ENCODE measurements around the gene SPOCK1.
"Not testable (repeated sequence)": the region's sequence is repeated elsewhere in the genome, so short reads cannot be mapped to it uniquely, and the experiment has no call there.

SPOCK1 gene

DNA sequence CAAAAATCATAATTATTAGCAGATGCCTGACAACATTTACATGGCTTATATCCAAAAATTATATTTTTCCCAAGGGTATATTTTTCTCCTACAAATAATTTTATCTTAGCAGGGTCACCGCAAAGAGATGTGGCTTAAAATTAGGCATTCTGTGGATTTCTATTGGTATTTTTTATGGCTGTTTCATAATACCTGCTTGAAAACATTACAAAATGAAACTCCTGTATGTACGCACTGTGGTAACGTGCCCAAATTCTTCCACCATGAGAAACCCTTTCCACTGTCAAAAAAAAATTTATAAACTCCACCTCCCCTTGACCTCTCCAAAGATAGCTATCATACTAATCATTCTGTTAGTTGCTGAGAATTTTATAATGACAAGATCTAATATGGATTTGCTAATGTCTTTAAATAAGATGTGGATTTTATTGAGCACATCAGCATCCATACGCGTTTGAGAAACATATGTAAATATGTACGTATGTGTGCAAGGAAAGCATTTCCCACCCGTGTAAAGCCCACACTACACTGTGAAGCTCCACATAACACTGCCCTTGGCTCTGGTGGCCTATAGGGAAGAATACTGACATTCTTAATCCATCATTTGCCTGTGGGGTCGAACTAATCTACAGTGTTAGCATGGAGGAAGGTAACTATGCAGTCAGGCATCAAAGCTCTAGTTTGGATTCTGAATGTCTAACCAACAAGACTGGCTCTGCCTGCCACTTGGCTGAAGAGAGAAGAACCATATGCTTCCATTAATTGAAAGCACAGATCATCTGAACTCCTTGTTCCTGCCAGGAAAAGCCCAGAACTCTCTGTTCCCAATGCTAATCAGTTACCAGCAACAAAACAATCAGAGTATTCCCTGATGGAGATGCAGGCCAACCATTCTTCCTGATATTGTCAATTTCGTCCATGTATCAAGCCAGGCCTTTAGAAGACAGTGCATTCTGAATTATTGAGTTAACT is 244.7 kb downstream of the SPOCK1 start:
- DNase-seq, result no peak

DNA sequence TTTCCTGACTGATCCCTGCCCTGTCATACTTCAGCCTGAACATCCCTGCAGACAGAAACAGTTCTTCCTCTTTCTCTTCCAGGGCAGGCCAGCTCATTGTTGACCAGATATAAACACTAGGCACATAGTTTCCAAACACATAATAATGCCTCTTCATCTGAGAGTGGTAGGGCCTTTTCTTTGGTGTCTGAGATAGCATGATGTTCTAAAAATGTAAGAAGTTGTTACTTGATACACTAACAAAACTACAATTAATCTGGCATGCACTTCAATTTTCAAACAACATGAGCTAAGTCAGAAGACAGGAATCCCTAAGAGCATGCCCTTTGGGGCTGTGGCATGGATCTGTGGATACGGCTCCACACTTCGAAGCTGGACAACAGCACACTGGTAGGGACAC is 246.6 kb downstream of the SPOCK1 start:
- DNase-seq, result no peak

DNA sequence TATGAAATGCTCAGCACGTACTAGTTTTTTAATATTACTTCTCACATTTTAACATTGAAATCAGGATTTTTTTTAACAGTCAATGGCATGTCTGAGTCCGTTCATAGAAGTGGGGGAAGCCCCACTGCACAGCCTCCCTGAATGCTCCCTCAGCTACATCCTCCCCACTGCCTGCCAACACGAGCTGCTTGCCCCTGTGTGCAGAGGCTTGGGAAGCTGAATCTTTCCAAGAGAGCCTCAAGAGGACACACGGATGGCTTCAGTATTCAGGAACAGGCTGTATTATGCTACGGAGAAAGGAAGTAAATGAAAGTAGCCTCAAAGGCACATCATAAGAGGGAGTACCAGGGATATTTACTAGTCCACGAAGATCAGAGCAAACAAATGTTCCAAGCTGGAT is 248.7 kb downstream of the SPOCK1 start:
- DNase-seq, result no peak

DNA sequence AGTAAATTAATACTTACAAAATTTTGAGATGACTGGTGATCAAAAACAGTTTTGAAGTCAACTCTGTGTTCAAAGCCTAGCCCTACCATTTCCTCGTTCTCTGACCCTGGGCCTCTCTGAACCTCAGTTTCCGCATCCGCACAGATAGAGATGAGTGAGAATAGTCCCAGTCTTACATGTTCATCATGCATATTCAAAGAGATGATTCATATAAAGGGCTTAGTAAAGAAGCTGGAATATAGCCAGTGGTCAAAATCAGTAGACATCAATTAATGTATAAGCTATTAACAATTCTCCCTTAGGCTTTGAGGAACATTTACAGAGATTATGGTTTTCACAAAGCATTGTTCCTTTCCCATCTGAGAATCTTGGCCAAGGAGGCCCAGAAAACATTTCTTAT is 250.6 kb downstream of the SPOCK1 start:
- no peak for DNase-seq

DNA sequence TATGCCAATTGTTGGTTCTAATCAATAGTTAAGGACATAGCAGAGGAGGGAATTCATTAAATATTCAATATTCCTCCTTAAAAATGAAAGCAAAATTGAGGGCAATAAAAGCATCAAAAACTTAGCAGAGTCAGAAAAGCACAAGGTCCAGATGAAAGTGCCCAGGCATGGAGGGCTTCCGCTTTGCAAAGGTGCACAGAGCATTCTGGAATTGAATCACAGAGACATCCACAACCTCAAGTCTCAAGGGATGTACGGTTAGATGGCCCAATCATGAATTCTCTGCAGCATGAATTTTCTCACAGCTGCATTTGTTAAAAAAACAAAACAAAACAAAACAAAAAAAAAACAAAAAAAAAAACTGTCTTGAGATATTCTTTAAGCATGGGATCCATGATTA is 253.7 kb downstream of the SPOCK1 start:
- DNase-seq, result no peak

DNA sequence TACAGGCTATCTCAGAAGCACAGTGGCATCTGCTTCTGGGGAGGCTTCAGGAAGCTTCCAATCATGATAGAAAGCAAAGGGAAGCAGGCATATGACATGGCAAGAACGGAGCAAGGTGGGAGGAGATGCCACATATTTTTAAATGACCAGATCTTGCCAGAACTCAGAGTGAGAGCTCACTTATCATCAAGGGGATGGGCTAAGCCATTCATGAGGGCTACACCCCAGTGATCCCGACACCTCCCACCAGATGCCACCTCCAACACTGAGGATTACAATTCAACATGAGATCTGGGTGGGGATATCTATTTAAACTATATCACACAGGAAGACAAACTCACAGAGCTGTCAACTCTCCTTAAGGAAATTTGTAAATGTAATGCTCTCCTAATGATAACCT is 258.8 kb downstream of the SPOCK1 start:
- DNase-seq, result no peak

DNA sequence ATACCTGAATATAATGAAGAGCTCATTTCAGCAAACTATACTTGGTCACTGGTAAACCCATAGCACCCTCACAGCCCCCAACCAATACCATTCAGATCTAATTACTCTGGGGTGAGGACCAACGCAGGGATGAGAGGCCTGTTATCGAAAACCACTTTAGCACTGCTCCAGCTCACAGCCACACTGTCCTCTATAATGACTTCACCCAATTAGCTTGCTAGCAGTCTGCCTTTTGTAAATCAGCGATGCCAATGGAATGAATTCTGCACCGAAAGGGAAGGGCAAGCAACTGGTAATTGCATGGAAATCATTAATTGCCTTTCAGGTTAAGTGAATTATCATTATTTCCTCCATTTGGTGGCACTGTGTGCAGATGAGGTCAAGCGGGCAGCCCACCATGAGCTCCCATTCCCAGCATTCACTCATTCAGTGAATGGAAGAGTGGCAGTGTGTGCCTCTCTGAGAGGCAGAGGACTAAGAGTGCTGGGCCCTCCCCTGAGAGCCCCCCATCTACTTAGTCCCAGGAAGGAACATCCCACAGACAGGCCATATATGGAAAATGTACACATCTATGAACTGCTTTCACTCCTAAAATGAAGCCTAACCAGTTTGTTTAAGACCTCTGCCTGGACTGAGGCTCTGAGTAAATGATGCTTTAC is 262.1 kb downstream of the SPOCK1 start:
- no peak for DNase-seq

DNA sequence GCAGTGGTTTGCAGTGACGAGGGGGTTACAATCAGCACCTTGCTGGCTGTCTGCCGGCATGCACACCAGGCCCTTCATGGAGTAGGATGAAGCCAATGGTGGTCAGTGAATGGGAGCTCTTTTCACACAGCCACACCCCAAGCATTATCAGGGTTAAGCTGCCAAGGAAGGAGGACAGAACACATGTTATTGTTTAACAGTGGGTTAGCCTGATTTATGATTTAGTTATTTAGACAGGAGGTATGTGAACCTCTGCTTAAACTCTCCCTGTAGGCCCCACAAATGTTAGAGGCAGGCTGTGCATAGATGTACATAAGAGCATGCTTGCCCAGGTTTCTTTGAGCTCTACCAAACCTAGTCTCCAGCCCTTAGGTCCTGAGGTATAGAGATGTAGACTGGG is 262.9 kb downstream of the SPOCK1 start:
- DNase-seq, result no peak

DNA sequence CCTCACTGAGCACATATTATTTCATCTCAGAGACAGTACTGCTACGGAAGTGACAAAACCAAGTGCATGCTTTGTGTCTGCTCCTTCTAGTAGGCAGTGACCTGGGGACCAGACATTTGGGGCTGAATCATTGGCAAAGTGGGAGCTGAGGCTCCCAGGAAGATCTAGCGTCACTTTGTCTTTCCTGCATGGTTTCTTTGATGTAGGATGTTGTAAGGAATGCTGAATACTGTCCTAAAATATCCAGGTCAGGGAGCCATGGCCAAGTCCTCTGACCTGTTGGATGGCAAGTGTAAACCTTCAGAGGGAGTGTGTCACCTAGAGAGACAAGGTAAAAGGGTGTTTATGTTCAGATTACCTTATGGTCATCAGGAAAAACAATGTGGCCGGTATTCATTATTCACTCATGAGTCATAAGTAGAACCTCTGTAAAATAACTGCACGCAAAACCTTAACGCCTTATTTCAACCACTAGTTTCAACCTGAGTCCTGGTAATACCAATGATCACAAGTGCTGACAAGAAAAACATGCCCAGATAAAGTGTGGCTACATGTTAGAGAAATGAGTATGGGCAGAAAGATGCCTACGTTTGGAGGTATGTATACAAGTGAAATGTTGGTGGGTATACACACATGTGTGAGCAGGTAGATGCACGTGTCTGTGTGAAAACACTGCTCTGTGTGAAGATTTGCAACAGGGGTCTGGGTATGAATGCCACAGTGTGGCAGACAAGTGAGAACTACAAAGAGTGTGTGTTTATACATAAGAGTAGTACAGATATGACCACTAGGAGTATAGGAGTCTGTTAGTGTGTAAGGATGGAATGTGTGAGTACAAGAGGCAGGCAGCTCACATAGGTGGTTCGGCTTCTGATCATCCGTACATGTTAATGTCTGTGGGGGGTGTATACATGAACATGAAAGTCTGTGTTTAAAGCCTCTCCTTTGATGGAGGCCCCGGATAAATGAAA is 263.9 kb downstream of the SPOCK1 start:
- no peak for DNase-seq

DNA sequence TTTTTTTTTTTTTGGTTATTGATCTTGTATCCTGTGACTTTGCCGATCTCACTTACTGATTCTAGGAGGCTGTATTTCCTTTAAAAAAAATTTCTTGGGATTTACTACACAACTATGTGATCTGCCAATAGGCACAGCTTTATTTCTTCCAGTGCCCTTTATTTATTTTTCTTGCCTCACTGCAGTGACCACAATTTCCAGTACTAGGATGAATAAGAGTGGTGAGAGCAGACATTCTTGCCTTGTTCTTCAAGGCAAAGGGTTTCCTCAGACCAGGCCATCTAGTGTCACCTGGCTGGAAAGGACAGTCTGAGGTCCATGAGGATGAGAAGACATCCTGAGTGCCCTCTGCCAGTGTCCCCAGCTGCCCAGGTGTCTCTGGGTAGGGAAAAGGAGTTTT is 265.4 kb downstream of the SPOCK1 start:
- no peak for DNase-seq

DNA sequence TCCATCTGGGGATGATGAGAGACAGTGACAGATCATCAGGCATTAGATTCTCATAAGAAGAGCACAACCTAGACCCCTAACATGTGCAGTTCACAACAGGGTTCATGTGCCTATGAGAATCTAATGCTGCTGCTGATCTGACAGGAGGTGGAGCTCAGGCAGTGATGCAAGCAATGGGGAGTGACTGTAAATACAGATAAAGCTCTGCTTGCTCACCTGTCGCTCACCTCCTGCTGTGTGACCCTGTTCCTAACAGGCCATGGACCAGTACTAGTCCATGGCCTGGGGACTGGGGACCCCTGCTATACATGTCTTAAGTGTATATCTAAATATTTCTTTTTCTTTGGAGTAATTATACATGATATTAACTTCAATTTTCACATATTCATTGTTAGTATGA is 265.8 kb downstream of the SPOCK1 start:
- not testable (repeated sequence) for DNase-seq

DNA sequence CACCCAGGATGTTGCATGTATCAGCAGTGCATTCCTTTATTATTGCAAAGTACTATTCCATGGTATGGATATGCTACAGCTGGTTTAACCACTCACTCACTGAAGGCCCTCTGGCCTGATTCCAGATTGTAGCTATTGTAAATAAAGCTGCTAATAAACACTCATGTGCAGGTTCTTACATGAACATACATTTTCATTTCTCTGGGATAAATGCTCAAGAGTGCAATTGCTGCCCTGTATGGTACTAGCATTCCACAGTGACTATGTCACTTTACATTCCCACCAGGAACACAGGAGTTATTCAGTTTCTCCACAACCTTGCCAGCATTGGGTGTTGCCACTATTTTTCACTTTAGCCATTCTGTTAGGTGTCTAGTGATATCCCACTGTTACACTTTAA is 267.6 kb downstream of the SPOCK1 start:
- no peak for DNase-seq

DNA sequence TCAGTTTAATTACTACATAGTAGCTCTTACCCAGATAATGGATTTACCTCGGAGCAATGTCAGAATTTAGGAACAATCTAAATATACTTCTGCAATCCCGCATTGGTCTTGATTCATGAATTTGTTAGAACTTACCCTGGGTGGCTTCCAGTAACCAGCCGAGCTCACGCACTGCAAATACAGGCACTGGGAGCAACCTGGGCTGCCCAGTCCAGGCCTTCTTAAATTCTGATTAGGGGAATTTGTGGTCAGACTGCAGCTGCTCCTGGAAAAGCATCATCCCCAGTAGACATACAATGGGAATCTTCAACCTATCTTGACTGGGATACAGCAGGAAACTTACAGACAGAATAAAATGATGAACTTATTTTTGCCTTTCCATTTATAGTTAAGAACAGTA is 270.3 kb downstream of the SPOCK1 start:
- DNase-seq, result no peak

DNA sequence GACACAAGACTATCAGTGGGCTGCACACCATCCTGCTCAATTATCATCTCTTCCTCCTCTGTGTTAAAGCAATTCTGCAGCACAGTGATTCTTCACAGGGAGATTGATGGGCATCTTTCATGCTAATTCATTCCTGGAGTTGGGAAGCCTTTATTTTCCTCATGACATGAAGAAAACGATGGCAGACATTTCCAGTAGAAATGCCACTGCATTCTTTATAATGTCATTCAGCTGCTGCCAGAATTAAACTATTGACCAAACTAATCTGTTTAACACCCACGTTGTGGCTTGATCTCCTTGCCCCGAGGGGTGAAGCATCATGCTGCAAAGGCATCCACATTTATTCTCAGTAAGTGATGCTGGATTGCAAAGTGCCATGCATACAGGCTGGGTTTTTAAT is 273.0 kb downstream of the SPOCK1 start:
- DNase-seq, result no peak

DNA sequence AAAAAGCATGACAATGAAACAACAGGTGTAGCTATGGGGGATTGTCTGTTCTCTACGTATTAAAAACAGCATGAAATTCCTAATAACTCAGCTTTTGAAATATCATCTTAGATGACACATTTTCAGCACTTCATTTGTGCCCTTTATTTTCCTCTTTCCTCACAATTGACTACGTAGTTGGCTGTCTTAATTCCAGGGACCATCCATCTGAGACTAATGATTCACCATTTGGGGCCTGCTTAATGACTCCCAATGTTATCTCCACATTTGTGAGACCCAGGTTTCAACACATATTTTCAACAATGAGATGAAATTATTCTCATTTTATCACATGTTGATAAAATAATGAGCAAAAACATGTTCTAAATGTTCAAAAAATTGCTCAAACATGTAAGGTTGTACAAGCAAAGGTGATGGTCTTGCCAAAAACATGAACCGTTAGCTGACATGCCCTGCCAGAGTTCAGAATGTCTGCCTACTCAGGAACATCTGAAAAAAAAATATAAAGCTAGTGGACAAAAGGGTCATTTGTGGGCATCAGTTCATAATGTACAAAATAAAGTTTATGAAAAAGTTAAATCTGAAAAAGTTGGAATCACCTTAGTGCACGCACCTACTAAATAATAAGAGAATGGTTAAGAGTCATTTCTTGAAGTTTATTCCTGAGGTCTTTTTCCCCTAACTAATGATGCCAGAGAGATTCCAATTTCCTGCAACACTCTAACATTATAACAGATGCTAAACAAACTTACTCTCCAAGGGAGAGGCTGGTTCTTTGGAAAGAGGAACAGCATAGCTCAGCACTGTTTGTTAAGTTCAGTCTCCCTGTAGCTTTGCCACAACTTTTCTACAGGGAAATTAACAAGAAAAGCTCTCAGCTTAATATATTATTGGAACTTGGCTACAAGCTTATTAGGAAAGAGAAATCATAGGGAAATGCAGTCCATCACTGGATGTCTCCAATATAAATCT is 275.5 kb downstream of the SPOCK1 start:
- DNase-seq, result no peak

DNA sequence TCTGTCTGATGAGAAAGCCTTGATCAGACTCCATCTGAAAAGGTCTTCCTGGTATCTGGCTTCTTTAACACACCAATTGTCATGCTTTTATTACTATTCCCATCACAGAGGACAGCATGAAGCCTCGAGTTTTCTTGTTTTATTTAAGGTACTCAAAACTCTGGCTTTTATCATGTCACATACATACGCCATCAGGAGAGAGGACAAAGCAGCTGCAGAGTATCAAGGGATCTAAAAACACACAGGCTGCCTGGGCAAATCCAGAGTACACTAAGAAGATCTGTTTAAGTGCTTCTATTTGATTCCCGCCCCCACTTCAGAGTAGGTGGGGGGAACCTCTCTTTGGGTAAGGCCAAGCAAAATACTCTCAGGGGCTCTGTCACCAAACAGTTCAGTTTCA is 277.2 kb downstream of the SPOCK1 start:
- no peak for DNase-seq

DNA sequence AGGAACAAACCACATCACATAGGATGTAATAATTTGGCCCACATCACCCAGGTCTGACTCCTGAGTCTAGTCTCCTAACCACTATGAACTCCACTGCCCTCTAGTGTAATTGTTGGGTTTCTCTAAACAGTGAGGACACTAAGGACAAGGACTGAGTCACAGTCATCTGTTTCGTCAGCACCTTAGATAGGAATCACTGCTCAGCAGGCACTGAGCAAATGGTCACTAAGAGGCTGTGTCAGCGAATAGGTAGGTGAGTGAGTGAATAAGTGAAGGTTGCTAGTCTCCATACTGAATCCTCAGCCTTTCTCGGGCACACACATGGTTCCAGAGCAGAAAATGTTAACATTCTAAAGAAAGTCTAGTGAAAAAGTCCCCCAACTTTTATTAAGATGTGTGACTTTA is 278.6 kb downstream of the SPOCK1 start:
- no peak for DNase-seq

DNA sequence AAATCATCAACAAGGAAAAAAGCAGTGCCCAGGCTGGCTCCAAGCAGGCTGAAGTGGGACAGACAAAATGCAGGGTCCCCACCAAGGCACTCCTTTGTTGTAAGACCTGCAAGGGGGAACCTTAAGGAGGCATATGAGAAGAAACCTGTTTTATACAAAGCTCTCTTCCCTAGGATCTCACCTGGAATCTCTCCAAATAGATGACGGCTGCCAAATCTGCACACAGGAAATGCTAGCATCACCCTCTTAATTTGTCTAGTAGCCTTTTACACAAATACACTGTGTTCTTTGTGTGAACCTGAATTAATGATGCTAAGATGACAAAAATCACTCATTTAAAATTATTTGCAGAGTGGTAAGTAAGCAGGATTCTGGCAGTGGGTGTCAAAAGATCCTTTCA is 280.2 kb downstream of the SPOCK1 start:
- no peak for DNase-seq

DNA sequence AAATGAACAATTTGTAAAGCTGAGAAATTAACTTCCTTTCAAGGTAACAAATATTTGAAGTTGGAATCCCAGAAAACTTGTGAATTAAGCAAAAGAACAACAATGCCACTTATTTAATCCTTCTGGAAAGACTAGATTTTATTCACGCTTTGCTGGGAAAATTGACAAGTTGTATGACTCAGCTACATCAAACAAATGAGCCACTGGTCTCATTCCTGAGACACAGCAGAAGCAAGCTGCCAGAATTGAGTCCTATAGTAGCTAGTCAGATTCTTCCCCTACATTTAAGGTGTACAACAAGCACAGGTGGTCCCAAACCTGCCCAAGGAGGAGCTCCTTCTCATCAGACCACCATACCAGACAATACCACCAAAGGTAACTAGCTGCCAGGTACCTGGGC is 280.7 kb downstream of the SPOCK1 start:
- DNase-seq, result no peak

DNA sequence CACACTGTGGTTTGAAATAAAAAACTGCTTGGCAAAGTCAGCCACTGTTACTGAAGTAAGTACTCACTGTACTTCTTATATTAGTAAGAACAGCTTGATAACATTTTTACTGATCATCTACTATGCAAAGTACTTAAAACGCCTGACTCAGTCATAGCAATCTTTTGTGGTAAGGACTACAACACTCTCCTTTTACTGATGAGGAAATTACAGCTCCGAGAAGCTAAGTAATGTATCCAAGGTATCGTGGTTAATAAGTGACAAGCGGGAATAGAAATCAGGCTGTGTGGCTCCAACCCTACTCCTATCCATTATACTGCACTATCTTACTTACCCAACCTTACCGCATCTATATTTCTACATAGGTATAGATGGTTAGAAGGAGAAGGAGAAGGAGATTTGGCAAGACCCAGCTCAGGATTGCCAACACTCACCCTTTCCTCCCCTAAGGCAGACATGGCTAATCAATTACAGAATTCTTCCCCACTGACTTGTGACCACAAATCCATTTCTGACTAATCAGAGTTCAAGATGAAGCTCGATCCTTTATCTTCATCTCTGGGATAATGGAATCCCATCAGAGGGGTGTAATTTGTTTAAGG is 281.4 kb downstream of the SPOCK1 start:
- DNase-seq, result no peak

DNA sequence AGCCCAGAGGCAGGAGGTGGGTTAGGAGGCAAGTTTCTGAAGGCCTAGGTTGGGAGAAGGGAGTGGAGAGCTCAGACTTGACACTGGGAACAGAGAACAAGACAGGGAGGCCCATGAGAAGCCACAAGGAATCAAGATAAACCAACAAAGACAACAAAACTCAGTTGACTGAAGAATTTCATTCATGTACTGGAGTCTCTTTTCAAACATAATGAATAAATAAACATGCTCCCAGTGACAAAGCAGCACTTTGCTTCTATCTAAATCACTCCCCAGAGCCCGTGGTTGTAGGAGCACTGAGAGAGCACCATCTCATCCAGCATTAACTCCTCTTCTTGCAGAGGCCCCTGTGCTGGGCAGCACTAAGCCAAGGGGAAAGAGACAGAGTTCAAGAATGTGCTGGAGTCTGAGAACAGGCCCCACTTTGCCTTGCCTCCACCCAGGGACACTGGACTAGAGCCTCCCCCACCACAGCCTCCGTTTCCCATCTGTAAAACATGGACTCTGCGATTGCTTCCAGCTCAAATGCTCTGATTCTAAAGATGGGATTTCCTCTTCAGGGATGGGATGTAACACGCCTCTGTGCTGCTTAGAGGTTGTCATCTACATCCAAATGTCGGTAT is 282.0 kb downstream of the SPOCK1 start:
- DNase-seq, result no peak
